ENCODE measurements around the gene MZT2B. TPM values are rescaled to one million over a fixed set of nuclear protein-coding genes. Genes with fewer than 3 reads are reported as not detected.

MZT2B gene
- total and polyA plus RNA-seq, 2 of the 8 experiments (the other 6 are each of a cell fraction or from before 2014, with no cell fraction given), result 90.3 to 151 TPM

DNA sequence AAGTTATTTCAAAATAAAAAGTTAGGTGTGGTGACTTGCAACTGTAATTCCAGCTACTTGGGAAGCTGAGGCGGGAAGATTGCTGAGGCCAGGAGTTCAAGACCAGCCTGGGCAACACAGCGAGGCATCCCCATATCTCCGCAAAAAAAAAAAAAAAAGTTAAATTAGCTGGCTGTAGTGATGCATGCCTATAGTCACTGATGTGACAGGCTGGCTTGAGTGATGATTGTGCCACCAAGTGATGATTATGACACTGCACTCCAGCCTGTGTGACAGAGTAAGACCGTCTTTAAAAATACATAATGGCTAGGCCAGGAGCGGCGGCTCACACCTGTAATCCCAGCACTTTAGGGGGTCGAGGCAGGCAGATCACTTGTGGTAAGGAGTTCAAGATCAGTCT, 12.2 kb upstream of the MZT2B start:
- Histone ChIP-seq H3K9me3 (ENCODE audit: insufficient read depth in 2 of 2, low read depth in 1 of 2, low read length in 1 of 2) (no peaks in the 10 kb centered on the region), H4K5ac (ENCODE audit: insufficient read length, low read depth, low read length) (no peak overlapping the region), H3K79me2 (ENCODE audit: control insufficient read depth in 1 of 2, insufficient read depth in 2 of 2, low read length in 2 of 2) (no peaks in the 10 kb centered on the region), H4K8ac (ENCODE audit: extremely low read depth, insufficient read depth, low read length) (no peak overlapping the region; the same call in 1 of the 2 replicates), H3K9ac (replicated peaks in 1 of 4; ENCODE audit: extremely low read depth in 1 of 4, low read depth in 3 of 4, low read length in 3 of 4) (no peak overlapping the region), H3K23me2 (ENCODE audit: low read depth, low read length) (no peaks in the 10 kb centered on the region), H3K27me3 (replicated peaks in 1 of 4; ENCODE audit: control insufficient read depth in 3 of 4, extremely low read depth in 1 of 4, insufficient read depth in 3 of 4, low read length in 3 of 4) (no peaks in the 10 kb centered on the region), H4K91ac (replicated peaks; ENCODE audit: insufficient read length, low read length) (no peak overlapping the region), H3K27ac (ENCODE audit: low read depth, low read length) (no peak overlapping the region), H3K36me3 (ENCODE audit: control insufficient read depth in 2 of 4, insufficient read depth in 4 of 4, low read length in 3 of 4) (peaks cover 10 to 57% (median 20%) of the 10 kb centered on the region in 4 experiments), H3K56ac (replicated peaks; ENCODE audit: insufficient read length, low read depth, low read length) (no peak overlapping the region), H3K79me1 (ENCODE audit: low read depth, low read length) (no peaks in the 10 kb centered on the region), H3K4me1 (replicated peaks in 1 of 4; ENCODE audit: control insufficient read depth in 3 of 4, insufficient read depth in 4 of 4, low read length in 3 of 4) (no peaks in the 10 kb centered on the region), H4K20me1 (replicated peaks in 1 of 2; ENCODE audit: control insufficient read depth in 1 of 2, insufficient read depth in 2 of 2, low read length in 2 of 2) (peaks cover 0 to 2% of the 10 kb centered on the region in 2 experiments), H2AFZ (ENCODE audit: low read length) (no peak overlapping the region), H3K18ac (ENCODE audit: extremely low read depth, low read length) (no peak overlapping the region), H3K4ac (replicated peaks; ENCODE audit: insufficient read length, low read depth, low read length) (no peak overlapping the region), H3K23ac (ENCODE audit: insufficient read length) (no peak overlapping the region), H2BK12ac (ENCODE audit: low read depth, low read length) (no peak overlapping the region), H3K14ac (ENCODE audit: insufficient read length) (no peak overlapping the region), H3K4me2 (ENCODE audit: insufficient read depth in 1 of 2, low read depth in 2 of 2, low read length in 2 of 2) (no peak overlapping the region), H3K4me3 (ENCODE audit: extremely low read depth in 1 of 4, insufficient read depth in 2 of 4, low read depth in 3 of 4, low read length in 4 of 4) (no peak overlapping the region), H2BK15ac (ENCODE audit: low read length) (no peak overlapping the region), H2AK5ac (ENCODE audit: low read depth, low read length) (no peak overlapping the region), H2BK5ac (ENCODE audit: low read depth, low read length) (no peak overlapping the region), H2BK120ac (replicated peaks; ENCODE audit: low read depth, low read length) (no peak overlapping the region), H2BK20ac (ENCODE audit: low read length) (no peak overlapping the region)
- ChIA-PET POLR2A (ENCODE audit: partially characterized antibody) (interaction anchor here (1.2 to 1.7 kb wide), 3 partner anchors 11 to 19 kb away, joined by 3 to 9 read pairs (median 4); partner anchors contain the start of genes MZT2B and SMPD4), CTCF (ENCODE audit: partially characterized antibody) (interaction anchor here (1.3 kb wide), 1 partner anchor 118 kb away, joined by 3 read pairs; no protein-coding TSS in a partner anchor)
- FAIRE-seq (no peak), DNase-seq (ENCODE audit: low read depth in 1 of 2, low spot score in 2 of 2) (no peak)
- 96% methylated on average over 7 of the region's 7 CpGs; no CpG with 5 or more reads in 1 of the 2 experiments for WGBS, 2 experiments (ENCODE audit: extremely low coverage in 1 of 2, insufficient coverage in 1 of 2, insufficient read length in 1 of 2, insufficient replicate concordance in 2 of 2, low coverage in 1 of 2, low lambda C conversion rate in 2 of 2, missing lambda C conversion rate in 1 of 2)
- TF ChIP-seq EZH2 (IDR thresholded peaks at IDR 0.05; ENCODE audit: low read depth, low read length, severe bottlenecking) (no peak), RNF2 (IDR thresholded peaks at IDR 0.05; ENCODE audit: borderline replicate concordance, low read depth, low read length, missing control alignments, poor library complexity, severe bottlenecking) (no peak), RBBP5 (IDR thresholded peaks at IDR 0.05; ENCODE audit: borderline replicate concordance, low read depth, low read length) (no peak), TAF1 (IDR thresholded peaks at IDR 0.05; ENCODE audit: low read depth, low read length) (no peak)

Data from H1 (cell line).